GM18517 (cell line): ENCODE measurements around the gene LMCD1.

Experiments used
- ATAC-seq: cut with Tn5 transposase; IDR thresholded peaks from one replicate; pipeline ENCODE4 v1.9.1; 2021; ENCODE audit warnings: mild to moderate bottlenecking, moderate library complexity; ENCODE audit not compliant: unreplicated experiment

Gene LMCD1

GRCh38 chr3:8482960-8483665 lies 18.5 kb upstream of the LMCD1 start:
- no peak for ATAC-seq

- no peak for ATAC-seq
Observed at GRCh38 chr3:8484409-8485140, 17.0 kb upstream of the LMCD1 start.

- ATAC-seq: no peak
Observed at GRCh38 chr3:8485141-8485870, 16.3 kb upstream of the LMCD1 start.

GRCh38 chr3:8485943-8486342 lies 15.7 kb upstream of the LMCD1 start:
- no peak for ATAC-seq

GRCh38 chr3:8486434-8486833 lies 15.2 kb upstream of the LMCD1 start:
- ATAC-seq: no peak

- no peak for ATAC-seq
Observed at GRCh38 chr3:8486936-8487335, 14.7 kb upstream of the LMCD1 start.

- no peak for ATAC-seq
Observed at GRCh38 chr3:8488411-8488810, 13.2 kb upstream of the LMCD1 start.

- ATAC-seq: no peak
Observed at GRCh38 chr3:8488877-8489276, 12.7 kb upstream of the LMCD1 start.

GRCh38 chr3:8489278-8489792 lies 12.3 kb upstream of the LMCD1 start:
- no peak for ATAC-seq

- ATAC-seq: no peak
Observed at GRCh38 chr3:8490079-8490552, 11.5 kb upstream of the LMCD1 start.

- no peak for ATAC-seq
Observed at GRCh38 chr3:8491271-8492144, 10.1 kb upstream of the LMCD1 start.

GRCh38 chr3:8492744-8493511 lies 8.7 kb upstream of the LMCD1 start:
- no peak for ATAC-seq

GRCh38 chr3:8493744-8494143 lies 7.9 kb upstream of the LMCD1 start:
- ATAC-seq: no peak

GRCh38 chr3:8494327-8494726 lies 7.3 kb upstream of the LMCD1 start:
- no peak for ATAC-seq

- ATAC-seq: no peak
Observed at GRCh38 chr3:8497582-8497981, 4.0 kb upstream of the LMCD1 start.

- no peak for ATAC-seq
Observed at GRCh38 chr3:8499181-8499611, 2.4 kb upstream of the LMCD1 start.

GRCh38 chr3:8500319-8500988 lies 1.2 kb upstream of the LMCD1 start:
- no peak for ATAC-seq

- no peak for ATAC-seq
Observed at GRCh38 chr3:8500989-8501370, 643 bp upstream of the LMCD1 start.

- no peak for ATAC-seq
Observed at GRCh38 chr3:8503461-8503860, 1.8 kb downstream of the LMCD1 start.
